HepG2 (cell line): Measurements from ENCODE around the gene AKAP8. TPM values are rescaled to one million over a fixed set of nuclear protein-coding genes. Genes with fewer than 3 reads are reported as not detected.

Source experiments
- AGO1 ChIP-seq: fragments of 200-400 bp; formaldehyde crosslinking; IDR thresholded peaks from 2 replicates; pipeline ENCODE4 v1.6.1; 2017; ENCODE audit warnings: mild to moderate bottlenecking, low read depth, low read length, moderate library complexity; ENCODE audit not compliant: poor library complexity, severe bottlenecking
- CEBPB ChIP-seq: IDR thresholded peaks from 2 replicates; pipeline ENCODE4 v1.6.1; 2011; ENCODE audit warnings: low read depth, low read length, improper control_type of control experiment, borderline replicate concordance
- CEBPG ChIP-seq: IDR thresholded peaks from 2 replicates; pipeline ENCODE4 v1.6.1; 2016
- CENPT ChIP-seq: sonication (generic); formaldehyde crosslinking; IDR thresholded peaks from 2 replicates; pipeline ENCODE4 v1.8.0; 2022; ENCODE audit warnings: low read depth, mild to moderate bottlenecking, moderate library complexity, missing genetic modification reagents
- GABPA ChIP-seq, 2 experiments: IDR thresholded peaks; 2 replicates each; pipeline ENCODE4 v1.6.1; 2011 to 2016; ENCODE audit warnings: low read depth in 2 of 2, low read length in 1 of 2, missing biosample characterization in 1 of 2, missing genetic modification characterization in 1 of 2
- MAZ ChIP-seq, 2 experiments: sonication (generic) in 1 of 2; formaldehyde crosslinking in 1 of 2; IDR thresholded peaks; 2 replicates each; pipeline versions ENCODE4 v1.5.0 to v1.6.1; 2012 to 2020; ENCODE audit warnings: low read depth in 2 of 2, mild to moderate bottlenecking in 2 of 2, borderline replicate concordance in 1 of 2, improper control_type of control experiment in 1 of 2, low read length in 1 of 2, missing genetic modification reagents in 1 of 2, moderate library complexity in 1 of 2
- MXD1 ChIP-seq: sonication (generic); formaldehyde crosslinking; IDR thresholded peaks from 2 replicates; pipeline ENCODE4 v1.4.0; 2020; ENCODE audit warnings: mild to moderate bottlenecking, missing genetic modification reagents
- RBFOX2 ChIP-seq: fragments of 200-400 bp; formaldehyde crosslinking; IDR thresholded peaks from 2 replicates; pipeline ENCODE4 v1.6.1; 2017; ENCODE audit warnings: low read depth, mild to moderate bottlenecking, low read length
- SMARCC2 ChIP-seq: fragments of 450-650 bp; IDR thresholded peaks from 2 replicates; pipeline ENCODE4 v1.6.1; 2017; ENCODE audit warnings: antibody characterized with exemption, mild to moderate bottlenecking
- SNAI1 ChIP-seq: sonication (generic); formaldehyde crosslinking; IDR thresholded peaks from 2 replicates; pipeline ENCODE4 v1.5.0; 2020; ENCODE audit warnings: mild to moderate bottlenecking, missing genetic modification reagents, borderline replicate concordance
- THAP8 ChIP-seq: sonication (generic); formaldehyde crosslinking; IDR thresholded peaks from 2 replicates; pipeline ENCODE4 v1.5.1; 2020; ENCODE audit warnings: missing genetic modification reagents, mild to moderate bottlenecking, borderline replicate concordance
- ZNF253 ChIP-seq: sonication (generic); formaldehyde crosslinking; IDR thresholded peaks from 2 replicates; pipeline ENCODE4 v1.8.0; 2022; ENCODE audit warnings: mild to moderate bottlenecking, missing genetic modification reagents, borderline replicate concordance
- ZNF280D ChIP-seq: sonication (generic); formaldehyde crosslinking; IDR thresholded peaks from 2 replicates; pipeline ENCODE4 v1.5.1; 2020; ENCODE audit warnings: mild to moderate bottlenecking, missing genetic modification reagents
- ZNF543 ChIP-seq: sonication (generic); formaldehyde crosslinking; IDR thresholded peaks from 2 replicates; pipeline ENCODE4 v1.4.0; 2020; ENCODE audit warnings: mild to moderate bottlenecking, missing genetic modification reagents
- ZNF687 ChIP-seq: sonication (generic); formaldehyde crosslinking; IDR thresholded peaks from 2 replicates; pipeline ENCODE4 v1.5.1; 2020; ENCODE audit warnings: mild to moderate bottlenecking, missing genetic modification reagents, moderate library complexity
- ZNF891 ChIP-seq: sonication (generic); formaldehyde crosslinking; IDR thresholded peaks from 2 replicates; pipeline ENCODE4 v1.5.0; 2020; ENCODE audit warnings: mild to moderate bottlenecking, missing genetic modification reagents
- ZSCAN30 ChIP-seq: sonication (generic); formaldehyde crosslinking; IDR thresholded peaks from 2 replicates; pipeline ENCODE4 v1.5.0; 2020; ENCODE audit warnings: mild to moderate bottlenecking, missing genetic modification reagents
- polyA plus RNA-seq, 8 experiments: library from polyadenylated mRNA; depleted of rRNA in 3 of 8; stranded (reverse) in 7 of 8; unstranded in 1 of 8; fragments of >200 nt; fragmentation: Illumina TruSeq in 4 of 8; extraction: Trizol in 4 of 8; gene quantifications; 2 replicates each; pipeline versions ENCODE4 v1.2.1 to v1.2.3, GENCODE V29; 2011 to 2016; ENCODE audit warnings: low read depth in 4 of 8, missing spikeins in 1 of 8, mixed read lengths in 1 of 8; ENCODE audit not compliant: insufficient read depth in 1 of 8
- total RNA-seq, 5 experiments: library from RNA; depleted of rRNA; stranded (reverse); fragments of >200 nt; fragmentation: Illumina TruSeq; extraction: Trizol; gene quantifications; 2 replicates each; pipeline ENCODE4 v1.2.3, GENCODE V29; 2016; ENCODE audit warnings: low read depth in 1 of 5

The AKAP8 gene
- total and polyA plus RNA-seq, 2 of the 13 experiments (the other 11 are each of a cell fraction or from before 2014, with no cell fraction given) = 15.9 to 22.1 TPM

- TF ChIP-seq ZNF687 (CRISPR knock-in tag) (peak; percentile 61), ZNF543 (CRISPR knock-in tag) (0 out of 2 replicates have a peak, but pooled peaks have one; percentile 45), ZNF253 (CRISPR knock-in tag) (0 out of 2 replicates have a peak, but pooled peaks have one; percentile 59), ZSCAN30 (CRISPR knock-in tag) (no peak), THAP8 (CRISPR knock-in tag) (no peak), SNAI1 (CRISPR knock-in tag) (no peak), CENPT (CRISPR knock-in tag) (0 out of 2 replicates have a peak, but pooled peaks have one; percentile 28), CEBPG (CRISPR knock-in tag) (peak; percentile 81), SMARCC2 (no peak), CEBPB (peak; percentile 92), ZNF891 (CRISPR knock-in tag) (peak; percentile 70; the same call in 1 of the 2 replicates), GABPA (IDR thresholded peaks at IDR 0.05; ENCODE audit: low read depth, low read length) (peak; percentile 34), GABPA (CRISPR knock-in tag; IDR thresholded peaks at IDR 0.05; ENCODE audit: low read depth) (0 out of 2 replicates have a peak, but pooled peaks have one; percentile 7), ZNF280D (no peak), AGO1 (peak; percentile 94), MXD1 (peak; percentile 71; the same call in 1 of the 2 replicates), MAZ (IDR thresholded peaks at IDR 0.05; ENCODE audit: borderline replicate concordance, low read depth, low read length) (no peak), MAZ (CRISPR knock-in tag; IDR thresholded peaks at IDR 0.05; ENCODE audit: low read depth) (peak; percentile 55), RBFOX2 (peak; percentile 70)
These were observed 47.9 kb downstream of the AKAP8 start (continued) for GRCh38 chr19:15331419-15332310.
